ENCODE data around the gene GTF2H2.
"Not testable (repeated sequence)": the region's sequence is repeated elsewhere in the genome, so short reads cannot be mapped to it uniquely, and the experiment has no call there.

GTF2H2 gene

DNA sequence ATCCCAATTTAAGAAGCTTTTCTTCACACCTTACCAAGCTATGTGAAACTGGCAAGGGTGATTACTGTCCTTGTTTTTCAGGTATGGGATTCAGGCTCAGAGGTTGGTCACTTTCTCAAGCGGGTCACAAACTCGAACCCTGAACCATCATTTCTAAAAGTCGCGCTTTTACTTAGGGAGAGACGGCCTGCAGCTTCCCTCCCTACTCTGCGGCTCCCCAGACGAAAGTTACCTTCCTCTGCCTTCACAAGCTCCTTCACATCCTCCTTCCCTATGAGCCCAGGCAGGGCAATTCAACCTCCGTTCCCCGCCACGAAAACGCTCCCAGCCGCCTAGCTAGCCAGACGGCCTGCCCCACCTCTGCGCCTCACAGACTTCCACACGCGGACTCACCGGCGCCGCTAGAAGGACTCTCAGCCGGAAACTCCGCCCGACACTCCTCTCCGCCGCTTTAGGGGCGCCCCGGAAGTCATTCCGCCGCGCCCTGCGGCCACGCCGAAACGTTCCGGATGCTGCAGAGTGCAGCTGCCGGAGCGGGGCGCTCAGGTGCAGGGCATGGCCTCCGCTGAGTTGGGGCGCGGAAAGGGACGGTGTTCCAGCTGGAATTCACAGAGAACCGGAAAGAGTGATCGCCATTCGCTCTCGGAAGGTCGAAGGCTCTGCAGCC, at the start of gene GTF2H2:
TSS of gene GTF2H2 (minus strand) at position 415 of the 667 bp plus-strand sequence. CDS start 4,913 bp downstream, outside the sequence.
- not testable (repeated sequence) for DNase-seq (ENCODE audit: low read depth, low spot score)

DNA sequence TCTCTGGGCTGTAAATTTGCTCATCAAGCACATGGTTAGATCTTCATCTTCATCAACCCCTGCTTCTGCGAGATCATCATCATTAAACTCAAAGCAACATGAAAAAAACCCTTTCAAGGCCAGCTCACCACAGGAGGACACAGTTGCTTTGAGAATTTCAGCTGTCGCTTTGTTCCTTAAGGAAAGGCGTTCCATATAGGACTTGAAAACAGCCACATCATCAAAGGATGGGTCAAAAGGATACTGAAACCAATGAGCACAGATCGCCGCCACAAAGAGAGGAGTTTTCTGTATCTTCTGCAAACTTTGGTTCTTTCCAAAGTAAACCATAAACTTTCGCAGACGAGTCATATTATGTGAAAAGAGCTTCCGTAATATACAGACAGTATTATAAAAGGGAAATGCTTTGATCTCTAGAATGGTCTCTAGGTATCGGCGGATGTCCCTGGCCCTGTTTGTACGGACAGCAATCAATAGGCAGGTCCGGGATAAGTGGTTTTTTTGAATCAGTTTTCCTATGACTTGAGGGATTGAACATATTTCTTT, 42.3 kb upstream of the GTF2H2 start:
- DNase-seq (ENCODE audit: low read depth, low spot score), result not testable (repeated sequence)

DNA sequence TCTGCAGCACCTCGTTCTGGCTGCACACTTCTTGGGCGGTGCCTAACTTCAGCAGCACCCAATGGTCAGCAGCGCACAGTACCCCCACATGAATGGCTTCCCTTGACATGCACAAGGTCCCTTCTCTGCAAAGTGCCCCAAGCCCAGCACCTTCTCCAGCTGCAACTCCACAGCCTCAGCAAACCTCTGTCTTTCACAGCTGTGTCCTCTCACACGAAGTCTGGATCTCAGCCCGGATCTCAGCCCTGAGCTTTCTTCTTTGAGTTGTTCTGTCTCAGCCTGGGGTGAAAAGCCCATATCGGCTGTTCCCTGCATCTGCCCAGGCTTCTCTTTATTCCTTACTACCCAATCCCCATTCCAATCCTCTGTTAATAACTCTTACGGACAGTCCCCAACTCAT, 32.5 kb upstream of the GTF2H2 start:
- DNase-seq (ENCODE audit: low read depth, low spot score), result not testable (repeated sequence)

DNA sequence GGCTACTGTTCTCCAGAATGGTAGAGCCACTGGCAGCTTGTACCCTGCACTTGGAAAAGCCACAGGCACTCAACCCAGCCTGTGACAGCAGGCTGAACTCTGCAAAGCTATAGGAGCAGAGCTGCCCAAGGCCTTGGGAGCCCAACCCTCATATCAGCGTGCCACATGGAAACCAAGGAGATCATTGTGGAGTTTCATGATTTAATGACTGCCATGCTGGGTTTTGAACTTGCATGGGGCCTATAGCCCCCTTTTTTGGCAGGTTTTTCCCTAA, 30.4 kb upstream of the GTF2H2 start:
- DNase-seq (ENCODE audit: low read depth, low spot score), result not testable (repeated sequence)

DNA sequence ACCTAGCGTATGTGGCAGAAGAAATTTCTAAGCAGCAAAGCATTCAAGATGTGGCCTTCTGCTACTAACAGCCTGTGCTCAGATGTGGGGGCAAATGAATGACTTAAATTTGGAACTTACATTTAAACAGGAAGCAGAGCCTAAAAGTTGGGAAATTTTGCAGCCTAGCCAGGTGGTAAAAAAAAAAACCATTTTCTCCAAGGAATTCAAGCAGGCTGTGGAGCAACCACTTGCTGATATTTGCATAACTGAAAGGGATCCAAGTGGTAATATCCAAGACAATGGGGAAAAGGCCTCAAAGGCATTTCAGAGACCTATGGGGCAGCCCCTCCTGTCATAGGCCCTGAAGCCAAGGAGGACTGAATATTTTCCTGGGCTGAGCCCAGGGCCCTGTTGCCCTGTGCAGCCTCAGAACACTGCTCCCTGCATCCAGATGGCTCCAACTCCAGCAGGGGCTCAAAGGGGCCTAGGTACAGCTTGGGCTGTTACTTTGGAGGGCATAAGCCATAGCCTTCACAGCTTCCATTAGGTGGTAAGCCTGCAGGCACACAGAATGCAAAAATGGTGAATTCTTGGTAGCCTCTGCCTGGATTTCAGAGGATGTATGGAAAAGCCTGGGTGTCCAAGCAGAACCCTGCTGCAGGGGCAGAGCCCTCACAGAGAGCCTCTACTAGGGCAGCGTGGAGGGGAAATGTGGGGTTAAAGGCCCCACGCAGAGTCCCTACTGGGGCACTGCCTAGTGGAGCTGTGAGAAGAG, 29.9 kb upstream of the GTF2H2 start:
- DNase-seq (ENCODE audit: low read depth, low spot score), result not testable (repeated sequence)

DNA sequence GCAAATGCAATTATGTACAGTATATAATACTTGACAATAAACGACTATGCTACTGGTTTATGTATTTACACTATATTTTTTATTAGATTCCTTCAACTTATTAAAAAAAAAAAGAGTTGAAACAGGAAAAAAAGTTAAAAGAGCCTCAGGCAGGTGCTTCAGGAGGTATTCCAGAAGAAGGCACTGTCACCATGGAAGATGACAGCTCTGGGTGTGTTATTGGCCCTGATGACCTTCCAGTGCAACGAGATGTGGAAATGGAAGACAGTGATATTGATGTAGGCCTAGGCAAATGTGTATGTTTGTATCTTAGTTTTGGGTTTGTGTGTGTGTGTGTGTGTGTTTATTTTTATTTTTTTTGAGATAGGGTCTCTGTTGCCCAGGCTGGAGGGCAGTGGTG, 22.3 kb upstream of the GTF2H2 start:
- not testable (repeated sequence) for DNase-seq (ENCODE audit: low read depth, low spot score)

DNA sequence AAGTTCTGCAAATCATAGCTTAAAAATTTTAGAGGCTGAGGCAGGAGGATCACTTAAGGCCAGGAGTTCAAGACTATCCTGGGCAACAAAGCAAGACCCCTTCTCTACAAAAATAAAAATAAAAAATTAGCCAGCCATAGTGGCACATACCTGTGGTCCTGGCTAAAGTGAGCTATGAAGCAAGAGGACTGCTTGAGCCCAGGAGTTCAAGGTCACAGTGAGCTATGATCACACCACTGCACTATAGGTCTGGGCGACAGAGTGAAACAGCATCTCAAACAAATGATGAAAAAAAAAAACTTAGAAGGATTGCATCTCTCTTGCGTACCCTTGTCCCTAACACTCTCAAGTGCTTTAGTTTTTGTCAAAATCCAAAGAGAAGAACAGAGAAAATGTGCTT, 21.3 kb upstream of the GTF2H2 start:
- DNase-seq (ENCODE audit: low read depth, low spot score), result not testable (repeated sequence)

DNA sequence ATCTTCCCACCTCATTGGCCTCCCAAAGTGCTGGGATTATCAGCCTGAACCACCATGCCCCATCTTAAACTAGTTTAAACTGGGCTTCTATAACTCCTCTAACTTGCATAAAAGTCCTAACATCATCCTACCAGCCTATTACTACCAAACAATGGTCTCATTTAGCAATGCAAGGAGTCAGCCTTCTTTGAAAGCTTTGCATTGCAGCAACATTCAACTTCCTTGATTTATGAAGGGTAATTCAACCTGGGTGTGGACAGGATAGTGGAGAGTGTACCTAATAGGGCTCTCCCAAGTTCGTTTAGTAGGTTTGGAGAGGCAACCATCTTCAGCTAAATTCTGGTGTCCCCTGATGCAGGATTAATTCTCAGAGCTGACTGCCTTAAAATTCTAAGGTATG, 18.7 kb upstream of the GTF2H2 start:
- not testable (repeated sequence) for DNase-seq (ENCODE audit: low read depth, low spot score)

DNA sequence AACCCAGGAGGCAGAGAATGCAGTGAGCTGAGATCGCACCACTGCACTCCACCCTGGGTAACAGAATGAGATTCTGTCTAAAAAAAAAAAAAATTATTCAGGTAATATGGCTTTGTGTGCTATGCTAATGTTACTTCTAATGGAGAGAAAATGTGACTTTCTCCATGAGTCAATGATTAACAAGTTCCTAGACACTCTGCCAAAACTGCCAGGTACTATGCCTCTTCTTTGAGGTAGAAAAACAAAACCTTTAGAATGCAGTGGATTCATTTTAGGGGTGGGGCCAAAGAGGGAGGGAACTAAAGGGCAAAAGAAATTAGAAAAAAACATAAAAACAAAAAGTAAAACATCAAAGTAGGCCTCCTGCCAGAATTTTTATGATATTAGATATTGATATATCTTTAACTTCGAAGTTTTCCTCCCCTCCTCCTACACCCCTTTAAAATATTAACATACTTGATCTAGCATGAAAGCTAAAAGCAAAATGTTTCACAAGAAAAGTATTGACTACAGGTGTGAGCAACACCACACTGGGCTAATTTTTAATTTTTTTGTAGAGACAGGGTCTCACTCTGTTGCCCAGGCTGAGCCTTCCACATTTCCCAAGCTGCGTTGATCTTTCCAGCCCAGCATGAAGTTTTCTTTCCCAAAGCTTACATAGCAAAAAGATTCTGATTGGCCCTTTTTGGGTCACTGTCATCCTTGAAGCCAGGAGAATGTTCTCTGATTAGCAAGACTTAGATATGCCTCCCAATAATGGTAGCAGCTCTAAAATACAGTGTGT, 17.0 kb upstream of the GTF2H2 start:
- not testable (repeated sequence) for DNase-seq (ENCODE audit: low read depth, low spot score)

DNA sequence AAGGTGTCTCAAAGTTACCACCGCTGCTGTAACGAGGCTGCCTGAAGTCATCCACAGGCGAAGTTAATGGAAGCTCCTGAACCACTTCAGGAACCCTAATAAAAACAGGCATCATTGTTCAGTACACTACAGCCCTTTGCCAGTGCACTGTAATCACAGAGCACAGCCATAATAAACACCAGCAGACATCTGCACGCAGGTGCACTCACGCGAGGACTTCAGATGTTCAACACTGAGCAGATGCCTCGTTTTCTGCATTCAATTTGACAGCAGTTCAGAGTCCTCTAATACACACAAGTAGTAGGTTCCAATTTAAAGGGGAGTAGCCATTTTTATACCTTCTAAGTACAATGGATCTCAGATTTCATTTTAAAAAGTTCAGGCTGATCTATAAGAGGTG, 15.4 kb upstream of the GTF2H2 start:
- DNase-seq (ENCODE audit: low read depth, low spot score), result not testable (repeated sequence)

DNA sequence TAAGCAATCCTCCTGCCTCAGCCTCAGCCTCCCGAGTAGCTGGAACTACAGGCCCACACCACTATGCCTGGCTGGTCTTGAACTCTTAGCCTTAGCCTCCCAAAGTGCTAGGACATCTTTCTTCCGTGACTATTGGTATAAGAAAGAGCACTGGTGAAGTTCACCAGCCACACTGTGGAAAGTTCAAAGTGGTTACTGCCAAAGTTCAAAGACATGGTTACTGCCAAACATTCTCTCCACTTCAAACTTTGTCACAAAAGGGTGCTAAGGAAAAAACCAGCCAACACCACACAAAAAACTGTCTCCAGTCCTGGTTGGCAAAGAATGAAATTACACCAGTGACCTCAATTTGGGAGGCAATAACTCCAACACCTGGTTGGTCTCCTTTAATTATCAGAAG, 14.9 kb upstream of the GTF2H2 start:
- DNase-seq (ENCODE audit: low read depth, low spot score), result not testable (repeated sequence)

DNA sequence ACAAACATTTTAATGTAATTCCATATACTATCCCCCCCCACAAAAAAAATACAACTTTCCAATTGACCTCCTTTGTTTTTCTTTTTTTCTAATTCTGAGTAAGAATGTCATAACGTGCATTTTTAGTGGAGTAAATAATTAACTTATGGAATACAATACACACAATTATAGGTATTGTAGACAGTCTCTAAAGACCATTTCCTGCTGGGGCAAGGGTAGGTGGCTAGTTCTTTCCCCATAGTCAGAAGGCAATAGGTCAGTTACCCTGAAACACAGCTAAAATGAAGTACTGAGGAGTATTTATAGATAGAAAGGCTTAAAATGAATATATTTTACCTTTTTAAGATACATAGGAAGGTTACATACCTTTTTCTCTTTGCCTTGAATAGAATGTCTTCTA, 6.2 kb downstream of the GTF2H2 start:
- not testable (repeated sequence) for DNase-seq (ENCODE audit: low read depth, low spot score)

DNA sequence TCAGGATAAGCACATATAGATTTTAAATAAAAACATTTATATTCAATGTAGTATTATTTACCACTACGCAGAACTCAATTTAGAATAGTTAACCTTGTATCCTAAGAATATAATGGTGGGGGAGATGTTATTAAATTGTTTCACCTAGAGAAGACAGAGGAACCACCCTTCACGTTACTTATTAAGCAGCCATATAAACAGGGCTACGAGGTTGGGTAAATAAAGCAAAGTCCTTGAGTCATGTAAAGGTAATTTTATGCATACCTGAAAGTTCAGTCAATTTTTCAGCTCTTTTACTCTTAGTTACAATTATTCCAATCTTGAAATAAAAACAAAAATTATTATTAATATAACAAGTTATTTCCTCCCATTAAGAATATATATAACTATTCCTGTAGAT, 8.1 kb downstream of the GTF2H2 start:
- DNase-seq (ENCODE audit: low read depth, low spot score), result not testable (repeated sequence)

DNA sequence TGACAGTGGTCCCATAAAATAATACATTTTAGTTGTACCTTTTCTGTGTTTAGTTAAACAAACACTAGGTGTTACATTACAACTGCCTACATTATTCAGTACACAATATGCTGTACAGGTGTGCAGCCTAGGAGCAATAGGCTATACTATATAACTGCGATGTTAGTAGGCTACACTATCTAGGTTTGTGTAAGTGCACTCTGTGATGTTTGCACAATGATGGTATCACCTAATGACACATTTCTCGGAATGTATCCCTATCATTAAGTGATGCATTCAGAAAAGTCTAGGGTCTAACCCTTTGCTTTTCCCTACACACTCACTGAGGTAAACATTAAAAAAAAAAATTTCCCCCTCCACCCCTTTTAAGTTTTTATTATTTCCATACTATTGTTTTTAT, 22.7 kb downstream of the GTF2H2 start:
- DNase-seq (ENCODE audit: low read depth, low spot score), result not testable (repeated sequence)

DNA sequence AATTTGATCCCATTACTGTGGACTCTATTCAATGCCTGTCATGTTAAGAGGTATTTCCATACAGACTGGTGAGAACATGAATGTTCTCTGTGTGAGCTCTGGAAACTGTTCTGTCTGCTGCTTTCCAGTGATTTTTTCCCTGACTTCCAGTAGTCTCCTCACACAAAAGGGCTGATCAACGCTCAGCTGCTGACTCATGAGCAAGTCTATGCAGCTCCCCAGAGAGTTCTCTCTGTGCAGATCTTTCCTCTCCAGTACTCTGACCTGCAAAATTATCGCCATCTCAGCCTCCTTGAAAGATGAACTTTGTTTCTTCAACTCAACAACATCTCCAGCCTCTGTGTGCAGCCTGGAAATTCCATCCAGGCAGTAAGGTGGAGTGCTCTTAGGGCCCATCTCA, 23.3 kb downstream of the GTF2H2 start:
- DNase-seq (ENCODE audit: low read depth, low spot score), result not testable (repeated sequence)

DNA sequence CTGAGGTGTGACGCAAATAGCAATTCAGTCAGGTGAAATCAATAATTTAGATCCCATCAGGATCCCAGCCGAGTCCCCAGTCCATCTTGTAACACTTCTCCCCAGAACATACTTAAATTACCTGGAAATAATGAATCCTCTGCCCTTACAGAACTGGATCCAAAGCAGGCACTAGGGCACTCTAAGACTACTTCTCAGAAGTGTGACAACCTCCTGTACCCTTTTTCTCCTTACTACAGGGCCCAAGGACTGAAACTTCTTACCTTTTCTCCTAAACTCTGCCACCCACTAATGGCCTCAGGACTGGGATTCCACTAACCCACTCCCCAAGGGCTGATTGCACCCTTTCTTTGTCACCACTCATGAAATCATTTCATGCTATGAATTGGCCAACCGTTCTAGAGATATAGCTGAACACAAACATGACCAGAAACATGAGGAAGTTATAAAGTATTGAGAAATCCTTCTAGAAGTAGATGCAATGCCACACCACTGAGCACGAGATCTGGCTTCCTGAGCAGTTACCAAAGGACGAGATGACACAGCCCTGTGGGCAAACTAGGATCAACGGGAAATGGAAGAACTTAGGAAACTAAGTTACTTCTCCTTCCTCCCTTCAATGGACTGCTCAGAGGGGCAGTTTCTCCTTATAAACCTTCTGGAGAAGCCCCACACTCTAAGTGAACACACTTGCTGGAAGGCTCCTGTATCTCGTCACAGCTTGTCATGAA, 36.3 kb downstream of the GTF2H2 start:
- DNase-seq (ENCODE audit: low read depth, low spot score), result not testable (repeated sequence)

DNA sequence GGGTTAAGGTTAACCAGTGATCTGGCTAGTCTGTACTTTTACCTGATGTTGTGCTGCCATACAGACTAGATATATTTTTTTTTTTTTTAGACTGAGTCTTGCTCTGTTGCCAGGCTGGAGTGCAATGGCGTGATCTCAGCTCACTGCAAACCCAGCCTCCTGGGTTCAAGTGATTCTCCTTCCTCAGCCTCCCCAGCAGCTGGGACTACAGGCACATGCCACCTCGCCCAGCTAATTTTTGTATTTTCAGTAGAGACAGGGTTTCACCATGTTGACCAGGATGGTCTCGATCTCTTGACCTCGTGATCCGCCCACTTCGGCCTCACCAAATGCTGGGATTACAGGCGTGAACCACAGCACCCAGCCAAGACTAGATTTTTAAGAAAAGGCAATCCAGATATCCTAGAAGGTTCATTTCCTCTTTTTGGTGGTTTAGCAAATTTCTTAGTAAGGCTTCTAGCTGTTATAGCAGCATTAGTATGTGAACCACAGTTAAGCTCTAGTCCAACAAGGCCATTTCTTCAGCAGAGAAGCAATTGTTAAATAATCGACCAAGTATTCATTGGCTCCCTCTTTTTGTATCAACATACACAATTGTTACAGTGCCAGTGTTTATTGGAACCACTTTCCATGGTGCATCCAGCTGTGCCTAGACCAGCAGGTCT, 42.1 kb downstream of the GTF2H2 start, which contains the start of gene NAIP:
TSS of gene NAIP (minus strand) at position 51 of the 665 bp plus-strand sequence. CDS start 12,424 bp downstream, outside the sequence.
- not testable (repeated sequence) for DNase-seq (ENCODE audit: low read depth, low spot score)

DNA sequence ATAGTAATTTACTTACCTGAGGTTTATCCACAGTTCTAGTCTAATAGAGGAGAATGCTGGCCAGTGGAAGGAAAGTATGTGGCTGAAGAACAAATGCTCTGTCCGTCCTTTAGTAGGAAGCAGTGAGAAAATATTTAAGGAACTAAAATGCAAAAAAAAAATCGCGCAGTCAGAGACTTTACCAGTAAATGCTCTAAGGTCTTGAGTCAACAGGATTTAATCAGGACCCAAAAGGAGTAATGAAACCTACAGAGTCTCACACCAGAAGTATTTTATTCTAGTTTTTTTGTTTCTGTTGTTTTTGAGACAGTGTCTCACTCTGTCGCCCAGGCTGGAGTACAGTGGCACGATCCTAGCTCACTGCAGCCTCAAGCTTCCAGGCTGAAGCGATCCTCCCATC, 46.8 kb downstream of the GTF2H2 start:
- not testable (repeated sequence) for DNase-seq (ENCODE audit: low read depth, low spot score)

DNA sequence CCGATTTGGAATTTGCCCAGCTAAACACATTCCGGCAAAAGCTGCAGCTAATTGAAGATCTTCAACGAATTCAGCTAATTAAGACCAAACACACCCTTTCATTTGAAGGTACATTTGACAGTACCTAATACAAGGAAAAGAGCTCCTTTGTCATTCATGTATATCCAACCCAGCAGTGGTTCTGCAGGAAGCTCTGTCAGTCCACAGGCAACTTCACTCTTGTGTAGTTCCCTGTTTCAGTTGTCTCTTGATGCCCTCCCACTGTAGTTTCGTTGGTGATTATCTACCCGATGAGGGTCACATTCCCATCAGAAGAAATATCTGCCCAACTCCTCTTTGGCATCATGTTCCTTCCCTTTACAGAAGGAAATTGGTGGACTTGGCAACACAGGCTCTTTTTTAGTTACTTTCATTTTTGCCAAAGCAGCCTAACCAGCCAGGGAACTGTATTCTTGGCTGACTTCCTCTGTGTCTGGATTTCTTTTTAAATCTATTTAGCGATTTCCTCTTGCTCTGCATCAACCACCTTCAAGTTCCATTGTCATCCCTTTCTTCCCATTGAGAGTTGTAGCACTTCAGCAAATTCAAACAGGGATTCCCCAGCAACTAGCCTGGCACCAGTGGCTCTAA, 49.0 kb downstream of the GTF2H2 start:
- not testable (repeated sequence) for DNase-seq (ENCODE audit: low read depth, low spot score)

DNA sequence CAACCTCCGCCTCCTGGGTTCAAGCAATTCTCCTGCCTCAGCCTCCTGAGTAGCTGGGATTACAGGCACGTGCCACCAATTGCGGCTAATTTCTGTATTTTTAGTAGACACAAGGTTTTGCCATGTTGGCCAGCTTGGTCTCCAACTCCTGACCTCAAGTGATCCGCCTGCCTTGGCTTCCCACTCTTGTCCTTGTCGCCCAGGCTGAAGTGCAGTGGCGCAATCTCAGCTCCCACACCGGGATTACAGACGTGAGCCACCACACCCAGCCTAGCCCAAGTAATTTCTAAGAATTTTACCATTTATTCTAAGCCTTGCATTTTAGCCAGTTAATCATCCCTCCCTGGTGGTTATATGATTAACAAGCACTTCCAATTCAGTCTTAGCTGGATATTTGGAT, 53.3 kb downstream of the GTF2H2 start:
- DNase-seq (ENCODE audit: low read depth, low spot score), result no peak

Data from iPS DF 19.7 (cell line).